A549 treated with Hydrocortisone at 1 μM for 4 hours (cell line): ENCODE measurements around the gene SLC9A7. TPM values are rescaled to one million over a fixed set of nuclear protein-coding genes. Genes with fewer than 3 reads are reported as not detected.

ENCODE experiments used
- total RNA-seq: library from RNA; stranded (reverse); fragments of 200-300 nt; extraction: Qiagen RNA extraction; gene quantifications from 5 replicates; pipeline ENCODE4 v1.2.3, GENCODE V29; 2022

The SLC9A7 gene
- total RNA-seq: 8.8 to 13.3 TPM (median 9.8 TPM) in 5 replicates

GRCh38 chrX:46758956-46759644 is at the start of gene SLC9A7:
TSS of gene SLC9A7 (minus strand) at chrX:46759118. CDS start at chrX:46759029, 89 bp downstream.

GRCh38 chrX:46573331-46573891 is 185.5 kb downstream of the SLC9A7 start, which contains the start of gene CHST7:
TSS of gene CHST7 (plus strand) at chrX:46573765. CDS start at chrX:46573932, 167 bp downstream.

Other genes starting within 250 kb of the SLC9A7 start
- gene ZNF674, start 213.7 kb downstream of the SLC9A7 start, total RNA-seq: 2.2 to 3.5 TPM (median 2.8 TPM) in 5 replicates
- gene CHST7, start 185.4 kb downstream of the SLC9A7 start, total RNA-seq: 25.0 to 49.0 TPM (median 38.9 TPM) in 5 replicates
- gene RP2, start 77.9 kb upstream of the SLC9A7 start, total RNA-seq: 7.4 to 12.3 TPM (median 9.8 TPM) in 5 replicates
- 10.3 to 16.5 TPM (median 12.3 TPM) in 5 replicates for gene JADE3, start 153.3 kb upstream of the SLC9A7 start, total RNA-seq